D721Med (cell line): ENCODE data around the gene MDN1.

ENCODE experiments used
- DNase-seq: peaks from one replicate; pipeline ENCODE4 v3.0.0; 2011; ENCODE audit warnings: low spot score; ENCODE audit not compliant: insufficient read length
- FAIRE-seq: peaks from 2 replicates; lab custom pipeline; 2011; peaks lifted over from hg19 to GRCh38; lab: Jason Lieb, UNC
- CTCF ChIP-seq: IDR thresholded peaks from 2 replicates; pipeline ENCODE4 v1.5.1; 2012; ENCODE audit warnings: mild to moderate bottlenecking, control low read depth; ENCODE audit not compliant: insufficient read depth; ENCODE audit errors: missing control alignments

The MDN1 gene

GRCh38 chr6:89688328-89688727 is 131.3 kb downstream of the MDN1 start:
- DNase-seq (no peak), FAIRE-seq (no peak)
- TF ChIP-seq CTCF = no peak

- FAIRE-seq (no peak), DNase-seq (no peak)
- TF ChIP-seq CTCF = no peak
Measured at GRCh38 chr6:89685311-89685710, 134.3 kb downstream of the MDN1 start.

- no peak for DNase-seq
- TF ChIP-seq CTCF = no peak
- FAIRE-seq = no peak
Measured at GRCh38 chr6:89682991-89683390, 136.6 kb downstream of the MDN1 start.

GRCh38 chr6:89681983-89682564 is 137.5 kb downstream of the MDN1 start:
- FAIRE-seq = no peak
- no peak for TF ChIP-seq CTCF
- no peak for DNase-seq

- FAIRE-seq (no peak), DNase-seq (no peak)
- TF ChIP-seq CTCF = no peak
Measured at GRCh38 chr6:89680551-89680950, 139.0 kb downstream of the MDN1 start.

- no peak for TF ChIP-seq CTCF
- FAIRE-seq (no peak), DNase-seq (no peak)
Measured at GRCh38 chr6:89680150-89680549, 139.4 kb downstream of the MDN1 start.

- no peak for DNase-seq
- no peak for TF ChIP-seq CTCF
- FAIRE-seq = no peak
Measured at GRCh38 chr6:89679215-89680120, 140.1 kb downstream of the MDN1 start.
